B cell (primary cell): Measurements from ENCODE around the gene ZSCAN20.

Experiments used
- EZH2 ChIP-seq: IDR thresholded peaks from 2 replicates; pipeline ENCODE4 v1.6.1; 2012; ENCODE audit warnings: borderline replicate concordance, low read depth, mild to moderate bottlenecking, moderate library complexity, low read length; ENCODE audit not compliant: insufficient read depth, poor library complexity, severe bottlenecking
- TF ChIP-seq, protein P1 (sequence below): fragments of 200-600 bp; IDR thresholded peaks from one replicate; pipeline ENCODE4 v1.8.0; 2022; ENCODE audit warnings: antibody characterized with exemption, mild to moderate bottlenecking

DNA sequence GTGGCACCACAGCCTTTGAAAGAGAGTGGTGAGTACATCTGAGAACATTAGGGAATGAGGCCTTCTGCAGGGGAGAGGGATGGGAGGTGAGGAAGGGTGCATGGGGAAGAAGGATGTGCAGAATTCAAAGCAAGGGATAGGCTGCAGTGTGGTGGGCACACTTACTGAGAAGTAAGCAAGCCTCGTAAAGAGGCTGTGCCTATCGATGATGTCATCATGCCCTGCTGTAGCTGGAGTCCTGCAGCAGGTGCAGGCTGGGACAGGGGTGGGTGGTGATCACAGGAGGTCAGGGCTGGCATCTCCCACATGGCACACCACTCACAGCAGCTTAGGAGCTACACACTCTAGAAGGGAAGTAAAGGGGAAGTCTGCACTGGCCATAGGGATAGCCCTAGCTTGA is 16.2 kb downstream of the ZSCAN20 start:
- TF ChIP-seq, protein P1, sequence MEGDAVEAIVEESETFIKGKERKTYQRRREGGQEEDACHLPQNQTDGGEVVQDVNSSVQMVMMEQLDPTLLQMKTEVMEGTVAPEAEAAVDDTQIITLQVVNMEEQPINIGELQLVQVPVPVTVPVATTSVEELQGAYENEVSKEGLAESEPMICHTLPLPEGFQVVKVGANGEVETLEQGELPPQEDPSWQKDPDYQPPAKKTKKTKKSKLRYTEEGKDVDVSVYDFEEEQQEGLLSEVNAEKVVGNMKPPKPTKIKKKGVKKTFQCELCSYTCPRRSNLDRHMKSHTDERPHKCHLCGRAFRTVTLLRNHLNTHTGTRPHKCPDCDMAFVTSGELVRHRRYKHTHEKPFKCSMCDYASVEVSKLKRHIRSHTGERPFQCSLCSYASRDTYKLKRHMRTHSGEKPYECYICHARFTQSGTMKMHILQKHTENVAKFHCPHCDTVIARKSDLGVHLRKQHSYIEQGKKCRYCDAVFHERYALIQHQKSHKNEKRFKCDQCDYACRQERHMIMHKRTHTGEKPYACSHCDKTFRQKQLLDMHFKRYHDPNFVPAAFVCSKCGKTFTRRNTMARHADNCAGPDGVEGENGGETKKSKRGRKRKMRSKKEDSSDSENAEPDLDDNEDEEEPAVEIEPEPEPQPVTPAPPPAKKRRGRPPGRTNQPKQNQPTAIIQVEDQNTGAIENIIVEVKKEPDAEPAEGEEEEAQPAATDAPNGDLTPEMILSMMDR = no peak
- TF ChIP-seq EZH2 = no peak
